Ramos (cell line): Measurements from ENCODE around the gene HDGFL3.

Experiments
- in situ Hi-C: fragments of 300-500 bp; cut with MboI; formaldehyde crosslinking; loops from one replicate; pipeline ENCODE4 v1.14.3; 2022; ENCODE audit warnings: low sequenced_read_pairs; ENCODE audit not compliant: unreplicated experiment

HDGFL3 gene

GRCh38 chr15:83132861-83133523 lies 74.6 kb downstream of the HDGFL3 start:
- in situ Hi-C loops = no loop called here

- in situ Hi-C loops = no loop called here
These were observed 77.8 kb downstream of the HDGFL3 start for GRCh38 chr15:83129791-83130190.

GRCh38 chr15:83127547-83128150 lies 80.0 kb downstream of the HDGFL3 start:
- in situ Hi-C loops = no loop called here

GRCh38 chr15:83123529-83123928 lies 84.1 kb downstream of the HDGFL3 start:
- in situ Hi-C loops = no loop called here

- in situ Hi-C loops = no loop called here
These were observed 87.5 kb downstream of the HDGFL3 start for GRCh38 chr15:83119968-83120581.

- in situ Hi-C loops = no loop called here
These were observed 88.7 kb downstream of the HDGFL3 start for GRCh38 chr15:83118968-83119367.

GRCh38 chr15:83118291-83118827 lies 89.3 kb downstream of the HDGFL3 start:
- in situ Hi-C loops = no loop called here

- in situ Hi-C loops = no loop called here
These were observed 91.6 kb downstream of the HDGFL3 start for GRCh38 chr15:83115831-83116565.

- in situ Hi-C loops = no loop called here
These were observed 92.2 kb downstream of the HDGFL3 start for GRCh38 chr15:83115410-83115809.

- in situ Hi-C loops = no loop called here
These were observed 92.8 kb downstream of the HDGFL3 start for GRCh38 chr15:83114856-83115255.

- in situ Hi-C loops = no loop called here
These were observed 93.5 kb downstream of the HDGFL3 start for GRCh38 chr15:83113881-83114674.

GRCh38 chr15:83112956-83113299 lies 94.7 kb downstream of the HDGFL3 start:
- in situ Hi-C loops = no loop called here

GRCh38 chr15:83112233-83112955 lies 95.2 kb downstream of the HDGFL3 start:
- in situ Hi-C loops = no loop called here

GRCh38 chr15:83111149-83111548 lies 96.5 kb downstream of the HDGFL3 start:
- in situ Hi-C loops = no loop called here

GRCh38 chr15:83110381-83110780 lies 97.2 kb downstream of the HDGFL3 start:
- in situ Hi-C loops = no loop called here

GRCh38 chr15:83109532-83109931 lies 98.1 kb downstream of the HDGFL3 start:
- in situ Hi-C loops = no loop called here

- in situ Hi-C loops = no loop called here
These were observed 99.1 kb downstream of the HDGFL3 start for GRCh38 chr15:83108266-83109219.

- in situ Hi-C loops = no loop called here
These were observed 99.8 kb downstream of the HDGFL3 start for GRCh38 chr15:83107841-83108181.
